Neural progenitor cell (in vitro differentiated cells): ENCODE measurements around the gene B3GLCT.

Experiments
- EZH2 ChIP-seq: fragments of 200-600 bp; sonication (generic); IDR thresholded peaks from 2 replicates; pipeline ENCODE4 v1.6.1; 2017; ENCODE audit warnings: antibody characterized with exemption, mild to moderate bottlenecking, moderate library complexity
- EZH2phosphoT487 ChIP-seq: fragments of 200-600 bp; sonication (generic); IDR thresholded peaks from 2 replicates; pipeline ENCODE4 v1.6.1; 2017; ENCODE audit warnings: antibody characterized with exemption
- TF ChIP-seq, protein P1 (sequence below): fragments of 200-600 bp; sonication (generic); IDR thresholded peaks from 2 replicates; pipeline ENCODE4 v1.5.1; 2017; ENCODE audit warnings: antibody characterized with exemption, mild to moderate bottlenecking

DNA sequence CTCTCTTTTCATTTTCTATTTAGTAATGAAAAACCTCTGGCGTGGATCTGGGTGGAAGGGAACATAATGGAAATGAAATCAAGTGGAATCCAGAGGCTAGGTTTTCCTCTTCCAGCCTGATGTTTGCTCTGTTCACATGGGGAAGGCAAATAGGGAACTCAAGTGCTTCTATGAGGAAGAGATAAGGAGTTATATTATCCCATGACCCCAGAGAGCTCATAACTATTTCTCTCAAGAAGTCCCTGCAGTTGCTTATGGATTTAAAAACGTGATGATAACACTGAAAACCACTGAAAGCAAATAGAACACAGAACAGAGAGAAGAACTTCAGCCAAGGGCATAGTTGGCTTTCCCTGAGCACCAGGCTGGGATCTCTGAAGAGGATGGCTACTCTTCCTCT lies 157.8 kb downstream of the B3GLCT start:
- no peak for TF ChIP-seq EZH2
- TF ChIP-seq, protein P1, sequence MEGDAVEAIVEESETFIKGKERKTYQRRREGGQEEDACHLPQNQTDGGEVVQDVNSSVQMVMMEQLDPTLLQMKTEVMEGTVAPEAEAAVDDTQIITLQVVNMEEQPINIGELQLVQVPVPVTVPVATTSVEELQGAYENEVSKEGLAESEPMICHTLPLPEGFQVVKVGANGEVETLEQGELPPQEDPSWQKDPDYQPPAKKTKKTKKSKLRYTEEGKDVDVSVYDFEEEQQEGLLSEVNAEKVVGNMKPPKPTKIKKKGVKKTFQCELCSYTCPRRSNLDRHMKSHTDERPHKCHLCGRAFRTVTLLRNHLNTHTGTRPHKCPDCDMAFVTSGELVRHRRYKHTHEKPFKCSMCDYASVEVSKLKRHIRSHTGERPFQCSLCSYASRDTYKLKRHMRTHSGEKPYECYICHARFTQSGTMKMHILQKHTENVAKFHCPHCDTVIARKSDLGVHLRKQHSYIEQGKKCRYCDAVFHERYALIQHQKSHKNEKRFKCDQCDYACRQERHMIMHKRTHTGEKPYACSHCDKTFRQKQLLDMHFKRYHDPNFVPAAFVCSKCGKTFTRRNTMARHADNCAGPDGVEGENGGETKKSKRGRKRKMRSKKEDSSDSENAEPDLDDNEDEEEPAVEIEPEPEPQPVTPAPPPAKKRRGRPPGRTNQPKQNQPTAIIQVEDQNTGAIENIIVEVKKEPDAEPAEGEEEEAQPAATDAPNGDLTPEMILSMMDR: no peak
- no peak for TF ChIP-seq EZH2phosphoT487
